K562 (cell line): ENCODE results near the gene CIAPIN1. TPM values are rescaled to one million over a fixed set of nuclear protein-coding genes. Genes with fewer than 3 reads are reported as not detected.

ENCODE experiments used
- ATAC-seq: fragments of 200-7000 bp; cut with Tn5 transposase; 3 replicates; pipeline ENCODE4 v1.9.1; 2020; ENCODE audit warnings: moderate library complexity
- BruUV-seq: library from RNA; stranded (reverse); fragments of 400-500 nt; replicated peaks from 2 replicates; lab custom pipeline; 2021; lab: Mats Ljungman, UMichigan
- CTCF ChIA-PET: fragments of 300-600 bp; formaldehyde crosslinking; extraction: SDS; loops from one replicate; lab custom pipeline; 2021; ENCODE audit warnings: low intra/inter-chr PET ratio; lab: Yijun Ruan, JAX
- POLR2A ChIA-PET: fragments of 300-600, 350-650 bp; sonication (Branson Sonifier 250); formaldehyde crosslinking; extraction: SDS; loops from one replicate; lab custom pipeline; 2021; ENCODE audit warnings: antibody characterized with exemption, inconsistent platforms; lab: Yijun Ruan, JAX
- DNase-seq, 4 experiments: peaks; one replicate each; pipeline versions ENCODE4 v3.0.0 to v3.0.0-alpha.2; 2011 to 2018; ENCODE audit warnings: low spot score in 3 of 4, mixed read lengths in 3 of 4; ENCODE audit errors: extremely low read depth in 1 of 4
- FAIRE-seq: peaks from 2 replicates; lab custom pipeline; 2011; peaks lifted over from hg19 to GRCh38; lab: Jason Lieb, UNC
- H2AFZ ChIP-seq: 2 replicates; pipeline ENCODE4 v1.6.0; 2011; ENCODE audit warnings: low read depth, low read length, control low read depth, inconsistent platforms
- H3K27ac ChIP-seq: fragments of 200-600 bp; 3 replicates; pipeline ENCODE4 v1.8.0; 2011; ENCODE audit warnings: low read depth, mild to moderate bottlenecking, control low read depth, inconsistent platforms, low read length, moderate library complexity, mixed read lengths; ENCODE audit errors: extremely low read depth
- H3K27me3 ChIP-seq, 2 experiments: fragments of 300-600 bp in 1 of 2; 2 replicates in 1 of 2; 3 replicates in 1 of 2; pipeline versions ENCODE4 v1.6.0 to v1.8.0; 2011; ENCODE audit warnings: inconsistent platforms in 2 of 2, low read length in 2 of 2, mild to moderate bottlenecking in 1 of 2, mixed read lengths in 1 of 2, moderate library complexity in 1 of 2; ENCODE audit not compliant: control insufficient read depth in 2 of 2, insufficient read depth in 2 of 2
- H3K36me3 ChIP-seq: fragments of 300-600 bp; 3 replicates; pipeline ENCODE4 v1.8.0; 2011; ENCODE audit warnings: mild to moderate bottlenecking, low read length, inconsistent platforms; ENCODE audit not compliant: control insufficient read depth, insufficient read depth
- H3K4me1 ChIP-seq, 2 experiments: fragments of 200-600 bp in 1 of 2; replicated peaks in 1 of 2; 2 replicates in 1 of 2; 3 replicates in 1 of 2; pipeline versions ENCODE4 v1.5.1 to v1.8.0; 2011; ENCODE audit warnings: inconsistent platforms in 2 of 2, low read length in 2 of 2, mild to moderate bottlenecking in 1 of 2, mixed read lengths in 1 of 2, moderate library complexity in 1 of 2; ENCODE audit not compliant: control insufficient read depth in 2 of 2, insufficient read depth in 2 of 2
- H3K4me2 ChIP-seq: 2 replicates; pipeline ENCODE4 v1.6.1; 2011; ENCODE audit warnings: low read length, control low read depth, inconsistent platforms, mixed read lengths; ENCODE audit not compliant: insufficient read depth
- H3K4me3 ChIP-seq: fragments of 200-600 bp; sonication (generic), shearing (Covaris generic); 2 replicates; pipeline ENCODE4 v1.5.1; 2016; ENCODE audit warnings: control low read depth, inconsistent platforms
- H3K79me2 ChIP-seq: fragments of 200-600 bp; 3 replicates; pipeline ENCODE4 v1.8.0; 2011; ENCODE audit warnings: low read length, inconsistent platforms; ENCODE audit not compliant: control insufficient read depth, insufficient read depth
- H3K9ac ChIP-seq, 2 experiments: 2 replicates each; pipeline versions ENCODE4 v1.6.0 to v1.6.1; 2011; ENCODE audit warnings: low read depth in 2 of 2, low read length in 2 of 2, control low read depth in 1 of 2, inconsistent platforms in 1 of 2, mild to moderate bottlenecking in 1 of 2, mixed read lengths in 1 of 2; ENCODE audit not compliant: insufficient read depth in 1 of 2
- H3K9me1 ChIP-seq: one replicate; pipeline ENCODE4 v1.6.0; 2011; ENCODE audit warnings: inconsistent platforms, mild to moderate bottlenecking, low read length, moderate library complexity; ENCODE audit not compliant: control insufficient read depth, insufficient read depth
- H3K9me3 ChIP-seq: replicated peaks from 2 replicates; pipeline ENCODE4 v1.5.1; 2011; ENCODE audit warnings: low read depth, low read length, inconsistent platforms; ENCODE audit not compliant: control insufficient read depth, insufficient read depth
- H4K20me1 ChIP-seq: replicated peaks from 2 replicates; pipeline ENCODE4 v1.6.1; 2011; ENCODE audit warnings: low read length, inconsistent platforms, mixed read lengths; ENCODE audit not compliant: control insufficient read depth, insufficient read depth
- BACH1 ChIP-seq: fragments of 200-800 bp; sonication (Bioruptor generic); IDR thresholded peaks from 2 replicates; pipeline ENCODE4 v1.6.1; 2016; ENCODE audit warnings: missing genetic modification characterization, missing compliant biosample characterization
- CTCF ChIP-seq, 3 experiments: IDR thresholded peaks in 2 of 3; conservative IDR thresholded peaks in 1 of 3; 2 replicates each; pipeline ENCODE4 v1.5.1; 2011 to 2012; ENCODE audit warnings: low read length in 3 of 3, mild to moderate bottlenecking in 3 of 3, control low read depth in 2 of 3, improper control_type of control experiment in 1 of 3, inconsistent platforms in 1 of 3, low read depth in 1 of 3, mixed read lengths in 1 of 3, moderate library complexity in 1 of 3; ENCODE audit not compliant: insufficient read depth in 2 of 3
- HDAC8 ChIP-seq: fragments of 450-650 bp; IDR thresholded peaks from 2 replicates; pipeline ENCODE4 v1.6.1; 2016; ENCODE audit warnings: mild to moderate bottlenecking, missing genetic modification characterization, moderate library complexity, missing compliant biosample characterization
- HNRNPL ChIP-seq: fragments of 200-400 bp; formaldehyde crosslinking; IDR thresholded peaks from 2 replicates; pipeline ENCODE4 v1.6.1; 2017; ENCODE audit warnings: low read depth, mild to moderate bottlenecking, low read length
- MED1 ChIP-seq: sonication (generic); formaldehyde crosslinking; IDR thresholded peaks from 2 replicates; pipeline ENCODE4 v1.8.1; 2023; ENCODE audit warnings: missing genetic modification reagents, borderline replicate concordance
- SMARCE1 ChIP-seq: fragments of 450-650 bp; IDR thresholded peaks from 2 replicates; pipeline ENCODE4 v1.7.1; 2016; ENCODE audit warnings: mild to moderate bottlenecking
- SRSF7 ChIP-seq: fragments of 200-400 bp; formaldehyde crosslinking; optimal IDR thresholded peaks from 2 replicates; pipeline ENCODE3; 2017; ENCODE audit warnings: mild to moderate bottlenecking, low read depth, low read length
- USF2 ChIP-seq: sonication (generic); formaldehyde crosslinking; IDR thresholded peaks from 2 replicates; pipeline ENCODE4 v1.5.0; 2020; ENCODE audit warnings: missing genetic modification reagents
- ZNF217 ChIP-seq: sonication (generic); formaldehyde crosslinking; IDR thresholded peaks from 2 replicates; pipeline ENCODE4 v1.8.0; 2022; ENCODE audit warnings: mild to moderate bottlenecking, missing genetic modification reagents
- ZNF77 ChIP-seq: fragments of 250-450 bp; sonication (Bioruptor Pico); IDR thresholded peaks from 2 replicates; pipeline ENCODE4 v1.5.0; 2020
- ZNF79 ChIP-seq: fragments of 250-450 bp; sonication (Bioruptor Pico); IDR thresholded peaks from 2 replicates; pipeline ENCODE4 v1.4.0; 2020; ENCODE audit warnings: low read depth, mild to moderate bottlenecking, moderate library complexity
- ZSCAN29 ChIP-seq: fragments of 450-650 bp; IDR thresholded peaks from 2 replicates; pipeline ENCODE4 v1.6.1; 2017
- WGBS: fragments of 100-300 bp; shearing (Covaris generic); methylation state at CpG from one replicate; pipeline ENCODE4 v1.1.6; 2016; ENCODE audit warnings: low coverage, mixed read lengths; ENCODE audit not compliant: insufficient coverage; ENCODE audit errors: missing lambda C conversion rate; 5-methylcytosine and 5-hydroxymethylcytosine counted together
- in situ Hi-C: fragments of 300-500 bp; cut with MboI; formaldehyde crosslinking; loops from 4 replicates; pipeline ENCODE4 v1.15.0; 2018; ENCODE audit warnings: inconsistent platforms, mixed read lengths
- intact Hi-C: fragments of 100-400 bp; cut with micrococcal nuclease; formaldehyde crosslinking; loops from 2 replicates; pipeline ENCODE4 v1.14.2; 2022
- polyA plus RNA-seq, 8 experiments: library from polyadenylated mRNA; depleted of rRNA in 4 of 8; stranded (reverse) in 5 of 8; unstranded in 3 of 8; fragments of >200 nt; fragmentation: Nextera tagmentation in 2 of 8; fragmentation: Illumina TruSeq in 1 of 8; extraction: Ambion mirVana in 2 of 8; extraction: Trizol in 1 of 8; gene quantifications; 2 replicates each; pipeline versions ENCODE4 v1.2.1 to v1.2.3, GENCODE V29; 2011 to 2014; ENCODE audit warnings: inconsistent platforms in 1 of 8, missing spikeins in 1 of 8
- total RNA-seq, 7 experiments: library from RNA; depleted of rRNA in 6 of 7; stranded (reverse); fragments of >200 nt in 6 of 7; fragmentation: Illumina TruSeq in 2 of 7; extraction: Trizol in 2 of 7; gene quantifications; 2 replicates each; pipeline versions ENCODE4 v1.2.1 to v1.2.3, GENCODE V29; 2011 to 2021; ENCODE audit warnings: low replicate concordance in 1 of 7

Gene CIAPIN1
- total and polyA plus RNA-seq, 9 of the 15 experiments (the other 6 are each of a cell fraction or from before 2014, with no cell fraction given) = 71.8 to 263 (median 95.7) TPM

GRCh38 chr16:57385083-57385482, 62.1 kb downstream of the CIAPIN1 start:
- H3K36me3 ChIP-seq = no peaks in the 10 kb centered on the region
- no TSS peak for BruUV-seq
- intact Hi-C loops (no loop called here), in situ Hi-C loops (no loop called here)
- H3K9ac ChIP-seq = no peak overlapping the region
- DNase-seq (no peak), ATAC-seq (no peak), FAIRE-seq (no peak)
- peaks cover 26 to 67% of the 10 kb centered on the region in 2 experiments; a peak in 4 of 5 replicates for H3K27me3 ChIP-seq
- no peaks in the 10 kb centered on the region for H3K79me2 ChIP-seq
- no peak overlapping the region for H3K27ac ChIP-seq
- peaks cover 0 to 10% of the 10 kb centered on the region in 2 experiments; a peak in 2 of 5 replicates for H3K4me1 ChIP-seq
- H3K9me1 ChIP-seq = no peaks in the 10 kb centered on the region
- no peak overlapping the region for H3K4me3 ChIP-seq
- H3K4me2 ChIP-seq = no peak overlapping the region
- no peaks in the 10 kb centered on the region for H4K20me1 ChIP-seq
- TF ChIP-seq CTCF (IDR thresholded peaks at IDR 0.05 in 2 of 3, conservative IDR thresholded peaks at IDR 0.05 in 1 of 3; ENCODE audit: insufficient read depth in 2 of 3, low read depth in 1 of 3, low read length in 3 of 3) = no peak
- no peak for TF ChIP-seq ZNF217
- no peak for TF ChIP-seq HDAC8 (tag)
- no peak for TF ChIP-seq MED1 (CRISPR knock-in tag)
- no peak for TF ChIP-seq ZNF79 (CRISPR knock-in tag)
- TF ChIP-seq ZSCAN29 = no peak
- no peak for TF ChIP-seq HNRNPL
- no peak for TF ChIP-seq SMARCE1
- TF ChIP-seq BACH1 (tag) = no peak
- TF ChIP-seq USF2 (CRISPR knock-in tag) = no peak
- no peak for TF ChIP-seq ZNF77 (CRISPR knock-in tag)
- no peak for TF ChIP-seq SRSF7
- 6% methylated on average over 5 of the region's 5 CpGs for WGBS
- POLR2A ChIA-PET = interaction anchor here (0.7 to 1.2 kb wide), 3 partner anchors 8 to 53 kb away, joined by 3 to 4 read pairs (median 3); no protein-coding TSS in a partner anchor
- H3K9me3 ChIP-seq = no peaks in the 10 kb centered on the region
- CTCF ChIA-PET = no interaction called here
- no peak overlapping the region for H2AFZ ChIP-seq
